DND-41 (cell line): ENCODE data around the gene CFAP54.

ENCODE experiments used
- ATAC-seq: fragments of 200-7000 bp; cut with Tn5 transposase; 3 replicates; pipeline ENCODE4 v1.9.1; 2021; ENCODE audit warnings: low read depth; ENCODE audit not compliant: insufficient read depth
- DNase-seq: peaks from one replicate; pipeline ENCODE4 v3.0.0-alpha.2; 2020
- H2AFZ ChIP-seq: 2 replicates; pipeline ENCODE4 v1.6.0; 2012; ENCODE audit warnings: low read depth, low read length
- H3K27ac ChIP-seq: 2 replicates; pipeline ENCODE4 v1.5.1; 2012; ENCODE audit warnings: low read length, inconsistent platforms
- H3K27me3 ChIP-seq: fragments of 200-600 bp; sonication (generic); 2 replicates; pipeline ENCODE4 v1.6.0; 2012; ENCODE audit warnings: low read length, mild to moderate bottlenecking, inconsistent platforms; ENCODE audit not compliant: insufficient read depth, poor library complexity
- H3K36me3 ChIP-seq: 2 replicates; pipeline ENCODE4 v1.5.1; 2012; ENCODE audit warnings: low read length, inconsistent platforms; ENCODE audit not compliant: insufficient read depth
- H3K4me1 ChIP-seq: 2 replicates; pipeline ENCODE4 v1.5.1; 2012; ENCODE audit warnings: mild to moderate bottlenecking, low read length; ENCODE audit not compliant: insufficient read depth
- H3K4me2 ChIP-seq: 2 replicates; pipeline ENCODE4 v1.6.0; 2012; ENCODE audit warnings: mild to moderate bottlenecking, moderate library complexity, low read length, inconsistent platforms; ENCODE audit not compliant: insufficient read depth
- H3K4me3 ChIP-seq, 2 experiments: fragments of 200-600 bp in 1 of 2; shearing (Covaris generic) in 1 of 2; 2 replicates each; pipeline ENCODE4 v1.5.1; 2012 to 2016; ENCODE audit warnings: inconsistent platforms in 2 of 2, low read length in 2 of 2, mild to moderate bottlenecking in 2 of 2, low read depth in 1 of 2, moderate library complexity in 1 of 2
- H3K79me2 ChIP-seq: 2 replicates; pipeline ENCODE4 v1.6.0; 2012; ENCODE audit warnings: low read length, inconsistent platforms; ENCODE audit not compliant: insufficient read depth
- H3K9ac ChIP-seq: 2 replicates; pipeline ENCODE4 v1.6.0; 2012; ENCODE audit warnings: low read depth, mild to moderate bottlenecking, inconsistent platforms, low read length, moderate library complexity
- H3K9me3 ChIP-seq: 2 replicates; pipeline ENCODE4 v1.5.1; 2012; ENCODE audit warnings: low read length, moderate library complexity, mild to moderate bottlenecking, inconsistent platforms; ENCODE audit not compliant: insufficient read depth, severe bottlenecking
- H4K20me1 ChIP-seq: 2 replicates; pipeline ENCODE4 v1.6.0; 2012; ENCODE audit warnings: low read length; ENCODE audit not compliant: insufficient read depth
- CTCF ChIP-seq: IDR thresholded peaks from 2 replicates; pipeline ENCODE4 v1.5.1; 2012; ENCODE audit warnings: borderline replicate concordance, low read length, moderate library complexity, mild to moderate bottlenecking; ENCODE audit not compliant: poor library complexity, severe bottlenecking; ENCODE audit errors: extremely low read depth
- EZH2 ChIP-seq: IDR thresholded peaks from 3 replicates; pipeline ENCODE4 v1.6.1; 2012; ENCODE audit warnings: borderline replicate concordance, low read depth, mild to moderate bottlenecking, moderate library complexity, low read length, inconsistent platforms; ENCODE audit not compliant: severe bottlenecking

CFAP54 gene

GRCh38 chr12:96814200-96814599 lies 324.8 kb downstream of the CFAP54 start:
- Histone ChIP-seq H3K4me3 (no peak overlapping the region), H2AFZ (no peak overlapping the region), H3K79me2 (no peaks in the 10 kb centered on the region), H3K4me1 (peaks cover 17% of the 10 kb centered on the region), H3K9me3 (no peaks in the 10 kb centered on the region), H3K36me3 (no peaks in the 10 kb centered on the region), H3K4me2 (no peak overlapping the region), H3K27ac (no peak overlapping the region), H4K20me1 (no peaks in the 10 kb centered on the region), H3K27me3 (no peaks in the 10 kb centered on the region), H3K9ac (no peak overlapping the region)
- DNase-seq = no peak
- no peak for ATAC-seq
- no peak for TF ChIP-seq CTCF
- TF ChIP-seq EZH2 = no peak

DNA sequence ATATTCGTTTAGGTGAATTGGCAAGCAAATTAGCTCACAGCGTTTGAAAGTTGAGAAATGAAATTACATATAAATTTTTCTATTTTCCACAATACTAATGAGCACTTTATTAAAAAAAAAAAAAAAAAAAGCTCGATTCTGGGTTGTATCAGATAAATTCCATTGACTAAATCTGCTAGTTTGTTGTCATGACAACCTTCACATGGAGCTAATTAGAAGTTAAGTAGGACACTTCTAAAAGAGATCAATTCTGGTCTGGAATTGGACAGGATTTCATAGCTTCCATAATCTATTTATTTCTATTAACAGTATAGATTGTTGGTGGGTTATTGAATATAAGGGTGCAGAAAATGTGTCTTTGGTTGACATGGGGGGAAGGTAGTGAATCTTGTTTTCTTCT lies 332.2 kb downstream of the CFAP54 start:
- TF ChIP-seq CTCF (no peak), EZH2 (no peak)
- Histone ChIP-seq H3K4me1 (no peaks in the 10 kb centered on the region; the same call in 1 of the 2 replicates), H3K27ac (no peak overlapping the region), H3K4me2 (no peak overlapping the region), H4K20me1 (no peaks in the 10 kb centered on the region), H3K36me3 (no peaks in the 10 kb centered on the region), H3K9me3 (peaks cover 3% of the 10 kb centered on the region), H3K9ac (no peak overlapping the region), H3K4me3 (no peak overlapping the region), H2AFZ (no peak overlapping the region), H3K27me3 (no peaks in the 10 kb centered on the region), H3K79me2 (no peaks in the 10 kb centered on the region)
- no peak for ATAC-seq
- no peak for DNase-seq

DNA sequence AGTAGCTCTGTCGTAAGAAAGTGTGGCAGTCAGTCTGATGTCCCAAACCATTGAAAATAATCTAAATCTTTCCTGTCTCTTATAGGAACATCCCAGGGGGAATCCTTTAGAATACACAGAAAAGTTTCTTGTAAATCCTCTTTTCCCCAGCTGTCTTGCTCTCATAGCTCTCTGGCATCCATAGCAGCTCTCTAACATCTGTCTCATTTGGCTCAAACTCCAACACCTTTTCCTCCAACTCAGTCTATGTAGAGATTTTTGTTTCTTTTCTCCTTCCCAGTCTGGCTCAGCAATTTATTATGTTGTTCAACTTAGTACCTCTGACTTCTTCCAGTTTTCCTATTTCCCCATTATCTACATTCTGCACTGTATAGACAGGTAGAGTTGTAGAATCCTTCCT lies 333.3 kb downstream of the CFAP54 start:
- Histone ChIP-seq H3K36me3 (no peaks in the 10 kb centered on the region), H2AFZ (no peak overlapping the region), H3K27me3 (no peaks in the 10 kb centered on the region), H3K9me3 (peaks cover 3% of the 10 kb centered on the region), H3K79me2 (no peaks in the 10 kb centered on the region), H3K4me1 (no peaks in the 10 kb centered on the region; the same call in 1 of the 2 replicates), H4K20me1 (no peaks in the 10 kb centered on the region), H3K4me3 (no peak overlapping the region), H3K9ac (no peak overlapping the region), H3K27ac (no peak overlapping the region), H3K4me2 (no peak overlapping the region)
- ATAC-seq = no peak
- no peak for TF ChIP-seq EZH2
- no peak for TF ChIP-seq CTCF
- DNase-seq = no peak
